AG09309 (cell line): ENCODE data around the gene TMEM139.
"Not testable (repeated sequence)": the region's sequence is repeated elsewhere in the genome, so short reads cannot be mapped to it uniquely, and the experiment has no call there.

ENCODE experiments used
- DNase-seq: peaks from one replicate; pipeline ENCODE4 v3.0.0-alpha.2; 2010; ENCODE audit warnings: low read depth
- H3K4me3 ChIP-seq: 2 replicates; pipeline ENCODE4 v1.5.1; 2011; ENCODE audit warnings: mild to moderate bottlenecking, low read depth, low read length, moderate library complexity; ENCODE audit not compliant: control insufficient read depth
- CTCF ChIP-seq: IDR thresholded peaks from 2 replicates; pipeline ENCODE4 v1.5.1; 2011; ENCODE audit warnings: mild to moderate bottlenecking, low read depth, low read length, inconsistent platforms; ENCODE audit not compliant: insufficient read depth, control insufficient read depth; ENCODE audit errors: missing control alignments

TMEM139 gene

GRCh38 chr7:143257501-143257900, 27.3 kb upstream of the TMEM139 start:
- H3K4me3 ChIP-seq, result no peak overlapping the region
- TF ChIP-seq CTCF, result no peak
- no peak for DNase-seq

DNA sequence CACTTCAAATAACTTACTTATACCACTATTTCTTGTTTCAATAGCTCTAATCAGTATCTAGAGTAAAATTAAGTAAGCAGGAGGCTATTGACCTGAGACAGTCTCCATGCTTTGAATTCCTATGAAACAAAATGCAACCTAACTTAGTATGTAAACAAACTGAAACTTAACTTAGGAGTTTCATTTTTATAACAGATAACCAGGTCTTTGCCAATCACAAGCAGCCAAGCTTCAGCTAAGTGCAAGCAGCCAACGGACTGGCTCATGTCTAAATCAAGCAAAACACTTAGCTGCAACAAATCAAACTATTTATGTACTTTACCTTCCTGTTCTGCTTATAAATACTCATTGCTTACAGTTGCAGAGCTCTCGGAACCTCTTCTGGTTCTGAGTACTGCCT, 25.9 kb upstream of the TMEM139 start:
- H3K4me3 ChIP-seq, result no peak overlapping the region

GRCh38 chr7:143259765-143260164, 25.0 kb upstream of the TMEM139 start:
- DNase-seq, result no peak
- TF ChIP-seq CTCF, result no peak
- no peak overlapping the region for H3K4me3 ChIP-seq

More for the DNA sequence above, 25.9 kb upstream of the TMEM139 start:
- no peak for TF ChIP-seq CTCF
- DNase-seq, result no peak

- no peak for TF ChIP-seq CTCF
- DNase-seq, result no peak
- H3K4me3 ChIP-seq, result no peak overlapping the region
These were observed 22.9 kb upstream of the TMEM139 start for GRCh38 chr7:143261901-143262300.

DNA sequence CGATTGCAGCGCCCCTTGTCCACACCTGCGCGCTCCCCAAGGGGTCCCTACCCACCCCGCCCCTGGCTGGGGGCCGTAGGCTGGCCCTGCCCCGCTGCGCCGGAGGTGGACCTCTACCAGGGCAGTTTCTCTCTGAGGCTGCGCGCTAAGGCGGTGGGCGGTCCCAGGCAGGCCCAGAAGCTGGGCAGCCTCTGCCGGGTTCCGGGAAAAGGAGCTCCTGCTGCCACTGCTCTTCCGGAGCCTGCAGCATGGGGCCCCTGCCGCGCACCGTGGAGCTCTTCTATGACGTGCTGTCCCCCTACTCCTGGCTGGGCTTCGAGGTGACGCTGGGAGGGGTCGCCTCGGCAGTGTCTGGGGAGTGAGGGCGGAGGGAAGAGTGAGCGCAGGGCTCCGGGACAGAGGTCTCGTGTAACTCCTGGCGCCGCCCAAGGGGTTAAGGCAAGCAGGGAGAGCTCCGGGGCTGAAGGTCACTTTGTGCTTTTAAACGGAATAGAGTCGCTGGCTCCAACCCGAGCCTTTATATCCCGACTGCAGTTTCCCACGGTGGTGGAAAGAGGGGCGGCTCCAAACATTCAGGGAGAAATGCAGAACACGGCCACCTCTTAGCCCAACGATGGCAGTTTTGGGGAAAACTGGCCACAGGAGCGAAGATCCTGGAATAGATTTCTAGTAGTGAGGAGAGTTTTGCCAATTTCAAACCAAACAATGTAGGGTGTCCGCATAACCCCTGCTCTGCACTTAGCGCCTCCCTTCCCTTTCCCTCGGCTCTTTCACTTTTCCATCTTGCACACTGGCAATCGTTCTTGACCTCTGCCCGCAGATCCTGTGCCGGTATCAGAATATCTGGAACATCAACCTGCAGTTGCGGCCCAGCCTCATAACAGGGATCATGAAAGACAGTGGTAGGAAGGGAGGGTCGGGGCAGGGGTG, 21.2 kb upstream of the TMEM139 start, which contains the start of gene GSTK1:
GSTK1 (plus strand) TSS at position 176 of the 930 bp plus-strand sequence; CDS start at position 249, 73 bp downstream.
- peak within 1 kb of the TSS; percentile 99 for H3K4me3 ChIP-seq
- no peak for DNase-seq
- TF ChIP-seq CTCF, result no peak

DNA sequence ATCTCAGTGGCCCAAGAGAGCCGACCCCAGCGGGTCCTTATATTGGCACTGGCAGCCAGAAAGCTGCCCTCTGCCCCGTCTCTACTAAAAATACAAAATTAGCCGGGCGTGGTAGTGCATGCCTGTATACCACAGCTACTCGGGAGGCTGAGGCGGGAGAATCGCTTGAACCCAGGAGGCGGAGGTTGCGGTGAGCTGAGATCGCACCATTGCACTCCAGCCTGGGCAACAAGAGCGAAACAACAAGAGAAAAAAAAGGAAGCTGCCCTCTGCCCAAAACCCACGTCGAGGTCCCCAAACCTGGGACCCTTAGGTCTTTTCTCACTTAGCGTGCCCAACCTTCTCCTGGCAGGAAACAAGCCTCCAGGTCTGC, 20.6 kb upstream of the TMEM139 start:
- H3K4me3 ChIP-seq, result peak overlapping the region; percentile 99
- not testable (repeated sequence) for DNase-seq

- H3K4me3 ChIP-seq, result no peak overlapping the region
- no peak for TF ChIP-seq CTCF
These were observed 19.6 kb upstream of the TMEM139 start for GRCh38 chr7:143265017-143265693.

More at GRCh38 chr7:143265017-143265693, 19.6 kb upstream of the TMEM139 start:
- no peak for DNase-seq
